Endothelial cell of umbilical vein (primary cell): ENCODE data around the gene MLYCD. TPM values are rescaled to one million over a fixed set of nuclear protein-coding genes. Genes with fewer than 3 reads are reported as not detected.

Source experiments
- BruUV-seq: library from RNA; stranded (reverse); fragments of 400-500 nt; replicated peaks from 2 replicates; lab custom pipeline; 2021; lab: Mats Ljungman, UMichigan
- CTCF ChIA-PET: fragments of 300-600, 350-600 bp; sonication (Branson Sonifier 250); formaldehyde crosslinking; loops from one replicate; lab custom pipeline; 2021; ENCODE audit warnings: antibody characterized with exemption, inconsistent platforms; lab: Charles Lee
- POLR2A ChIA-PET: fragments of 300-600, 350-600 bp; sonication (Branson Sonifier 250); formaldehyde crosslinking; loops from one replicate; lab custom pipeline; 2021; ENCODE audit warnings: antibody characterized with exemption, inconsistent platforms; lab: Charles Lee
- DNase-seq: peaks from one replicate; pipeline ENCODE4 v3.0.0-alpha.2; 2011; ENCODE audit warnings: low read depth, low spot score
- FAIRE-seq: peaks from 2 replicates; lab custom pipeline; 2011; peaks lifted over from hg19 to GRCh38; lab: Jason Lieb, UNC
- H2AFZ ChIP-seq: 2 replicates; pipeline ENCODE4 v1.6.0; 2012; ENCODE audit warnings: low read depth, low read length, control low read depth, inconsistent platforms
- H3K27ac ChIP-seq: 2 replicates; pipeline ENCODE4 v1.5.1; 2011; ENCODE audit warnings: low read depth, mild to moderate bottlenecking, control low read depth, low read length, moderate library complexity; ENCODE audit not compliant: insufficient read depth
- H3K27me3 ChIP-seq, 2 experiments: 2 replicates each; pipeline versions ENCODE4 v1.6.0 to v1.6.1; 2011; ENCODE audit warnings: low read length in 2 of 2, mixed read lengths in 1 of 2; ENCODE audit not compliant: control insufficient read depth in 2 of 2, insufficient read depth in 2 of 2
- H3K36me3 ChIP-seq, 2 experiments: 2 replicates in 1 of 2; 3 replicates in 1 of 2; pipeline ENCODE4 v1.5.1; 2011; ENCODE audit warnings: low read length in 2 of 2, mild to moderate bottlenecking in 1 of 2, moderate library complexity in 1 of 2; ENCODE audit not compliant: control insufficient read depth in 2 of 2, insufficient read depth in 2 of 2; ENCODE audit errors: extremely low read depth in 1 of 2
- H3K4me1 ChIP-seq: 3 replicates; pipeline ENCODE4 v1.5.1; 2011; ENCODE audit warnings: mild to moderate bottlenecking, low read length; ENCODE audit not compliant: control insufficient read depth, insufficient read depth; ENCODE audit errors: extremely low read depth
- H3K4me2 ChIP-seq: 2 replicates; pipeline ENCODE4 v1.6.1; 2011; ENCODE audit warnings: low read length, control low read depth, mixed read lengths; ENCODE audit not compliant: insufficient read depth
- H3K4me3 ChIP-seq, 3 experiments: fragments of 200-600 bp in 1 of 3; sonication (generic), shearing (Covaris generic) in 1 of 3; replicated peaks in 1 of 3; 2 replicates each; pipeline ENCODE4 v1.5.1; 2011 to 2016; ENCODE audit warnings: control low read depth in 3 of 3, low read length in 3 of 3, mild to moderate bottlenecking in 2 of 3, inconsistent platforms in 1 of 3, low read depth in 1 of 3, moderate library complexity in 1 of 3; ENCODE audit not compliant: insufficient read depth in 1 of 3
- H3K79me2 ChIP-seq: 2 replicates; pipeline ENCODE4 v1.6.0; 2012; ENCODE audit warnings: low read length, inconsistent platforms; ENCODE audit not compliant: control insufficient read depth, insufficient read depth
- H3K9ac ChIP-seq: replicated peaks from 2 replicates; pipeline ENCODE3; 2011; ENCODE audit warnings: low read length, control low read depth; ENCODE audit not compliant: insufficient read depth; ENCODE audit errors: extremely low read depth
- H3K9me1 ChIP-seq: replicated peaks from 3 replicates; pipeline ENCODE4 v1.6.0; 2011; ENCODE audit warnings: mild to moderate bottlenecking, low read length; ENCODE audit not compliant: control insufficient read depth, insufficient read depth; ENCODE audit errors: extremely low read depth
- H3K9me3 ChIP-seq: replicated peaks from 2 replicates; pipeline ENCODE4 v1.5.1; 2012; ENCODE audit warnings: low read length, inconsistent platforms; ENCODE audit not compliant: control insufficient read depth, insufficient read depth
- H4K20me1 ChIP-seq: replicated peaks from 2 replicates; pipeline ENCODE3; 2011; ENCODE audit warnings: mild to moderate bottlenecking, low read length; ENCODE audit not compliant: control insufficient read depth, insufficient read depth; ENCODE audit errors: extremely low read depth
- EZH2 ChIP-seq: IDR thresholded peaks from 2 replicates; pipeline ENCODE4 v1.6.1; 2012; ENCODE audit warnings: borderline replicate concordance, low read depth, mild to moderate bottlenecking, moderate library complexity, low read length, inconsistent platforms; ENCODE audit not compliant: severe bottlenecking
- FOS ChIP-seq: IDR thresholded peaks from 2 replicates; pipeline ENCODE4 v1.6.1; 2011; ENCODE audit warnings: mild to moderate bottlenecking, low read length, moderate library complexity, borderline replicate concordance; ENCODE audit not compliant: insufficient read depth
- GATA2 ChIP-seq: IDR thresholded peaks from 2 replicates; pipeline ENCODE4 v1.7.0; 2011; ENCODE audit warnings: low read depth, mild to moderate bottlenecking, moderate library complexity, mixed read lengths, low read length; ENCODE audit not compliant: insufficient read length, insufficient read depth
- MYC ChIP-seq: IDR thresholded peaks from one replicate; pipeline ENCODE4 v1.6.1; 2011; ENCODE audit warnings: mild to moderate bottlenecking, low read depth, low read length
- POLR2A ChIP-seq: IDR thresholded peaks from 2 replicates; pipeline ENCODE4 v1.6.1; 2012; ENCODE audit warnings: low read depth, mild to moderate bottlenecking, control low read depth, low read length
- dilution Hi-C: fragments of 300-500 bp; cut with MboI; formaldehyde crosslinking; loops from one replicate; pipeline ENCODE4 v1.15.0; 2019; ENCODE audit warnings: low sequenced_read_pairs; ENCODE audit not compliant: extremely low pct_ligation_motif_present
- intact Hi-C: fragments of 100-400 bp; cut with micrococcal nuclease; formaldehyde crosslinking; loops from one replicate; pipeline ENCODE4 v1.10.0; 2022
- polyA plus RNA-seq, 4 experiments: library from polyadenylated mRNA; depleted of rRNA in 3 of 4; stranded (reverse) in 3 of 4; unstranded in 1 of 4; fragments of >200 nt; gene quantifications; 2 replicates each; pipeline versions ENCODE4 v1.2.1 to v1.2.3, GENCODE V29; 2011 to 2012; ENCODE audit warnings: missing spikeins in 1 of 4
- total RNA-seq: library from RNA; stranded (reverse); gene quantifications from 2 replicates; pipeline ENCODE4 v1.2.3, GENCODE V29; 2021
- TF ChIP-seq, protein P1 (sequence below): IDR thresholded peaks from 2 replicates; pipeline ENCODE4 v1.6.1; 2011; ENCODE audit not compliant: insufficient read depth, insufficient read length
- TF ChIP-seq, protein P2 (sequence below), 2 donors: IDR thresholded peaks; 1 replicate in 1 of 2; 2 replicates in 1 of 2; pipeline ENCODE4 v1.5.1; 2011; ENCODE audit warnings: low read length in 2 of 2, mild to moderate bottlenecking in 2 of 2, moderate library complexity in 2 of 2, control low read depth in 1 of 2, inconsistent platforms in 1 of 2, low read depth in 1 of 2; ENCODE audit not compliant: insufficient read depth in 1 of 2; ENCODE audit errors: extremely low read depth in 1 of 2

Gene MLYCD
- total and polyA plus RNA-seq, 2 donors (not counting 3 experiments of a cell fraction or from before 2014, with no cell fraction given): 2.0 to 3.4 TPM

DNA sequence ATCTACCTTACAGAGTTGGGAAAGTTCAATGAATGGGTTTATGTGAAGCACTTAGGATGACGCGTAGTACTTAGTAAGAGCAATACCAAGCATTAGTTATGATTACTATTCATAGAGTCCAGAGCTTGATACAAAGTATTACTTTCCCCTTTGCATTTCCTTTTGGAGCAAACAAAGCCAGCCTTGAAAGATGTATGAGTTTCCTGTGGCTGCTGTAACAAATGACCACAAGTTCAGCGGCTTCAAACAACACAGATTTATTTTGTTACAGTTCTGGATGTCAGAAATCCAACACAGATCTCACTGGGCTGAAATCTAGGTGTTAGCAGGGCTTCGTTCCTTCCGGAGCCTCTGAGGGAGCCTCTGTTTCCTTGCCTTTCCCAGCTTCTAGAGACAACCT, 8.6 kb upstream of the MLYCD start:
- POLR2A ChIA-PET: no interaction called here
- intact Hi-C loops: no loop called here
- Histone ChIP-seq H3K9ac (no peak overlapping the region), H3K4me3 (no peak overlapping the region), H3K36me3 (no peaks in the 10 kb centered on the region), H3K27me3 (peaks cover 2 to 3% of the 10 kb centered on the region in 2 experiments), H3K27ac (no peak overlapping the region), H4K20me1 (no peaks in the 10 kb centered on the region), H3K9me3 (no peaks in the 10 kb centered on the region), H3K4me2 (no peak overlapping the region), H3K9me1 (no peaks in the 10 kb centered on the region), H3K79me2 (no peaks in the 10 kb centered on the region), H2AFZ (no peak overlapping the region), H3K4me1 (no peaks in the 10 kb centered on the region)
- TF ChIP-seq, protein P1, sequence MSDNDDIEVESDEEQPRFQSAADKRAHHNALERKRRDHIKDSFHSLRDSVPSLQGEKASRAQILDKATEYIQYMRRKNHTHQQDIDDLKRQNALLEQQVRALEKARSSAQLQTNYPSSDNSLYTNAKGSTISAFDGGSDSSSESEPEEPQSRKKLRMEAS: no peak
- no peak for TF ChIP-seq EZH2
- TF ChIP-seq, protein P2, sequence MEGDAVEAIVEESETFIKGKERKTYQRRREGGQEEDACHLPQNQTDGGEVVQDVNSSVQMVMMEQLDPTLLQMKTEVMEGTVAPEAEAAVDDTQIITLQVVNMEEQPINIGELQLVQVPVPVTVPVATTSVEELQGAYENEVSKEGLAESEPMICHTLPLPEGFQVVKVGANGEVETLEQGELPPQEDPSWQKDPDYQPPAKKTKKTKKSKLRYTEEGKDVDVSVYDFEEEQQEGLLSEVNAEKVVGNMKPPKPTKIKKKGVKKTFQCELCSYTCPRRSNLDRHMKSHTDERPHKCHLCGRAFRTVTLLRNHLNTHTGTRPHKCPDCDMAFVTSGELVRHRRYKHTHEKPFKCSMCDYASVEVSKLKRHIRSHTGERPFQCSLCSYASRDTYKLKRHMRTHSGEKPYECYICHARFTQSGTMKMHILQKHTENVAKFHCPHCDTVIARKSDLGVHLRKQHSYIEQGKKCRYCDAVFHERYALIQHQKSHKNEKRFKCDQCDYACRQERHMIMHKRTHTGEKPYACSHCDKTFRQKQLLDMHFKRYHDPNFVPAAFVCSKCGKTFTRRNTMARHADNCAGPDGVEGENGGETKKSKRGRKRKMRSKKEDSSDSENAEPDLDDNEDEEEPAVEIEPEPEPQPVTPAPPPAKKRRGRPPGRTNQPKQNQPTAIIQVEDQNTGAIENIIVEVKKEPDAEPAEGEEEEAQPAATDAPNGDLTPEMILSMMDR (IDR thresholded peaks at IDR 0.05; ENCODE audit: extremely low read depth in 1 of 2, insufficient read depth in 1 of 2, low read depth in 1 of 2, low read length in 2 of 2): no peak
- FAIRE-seq (no peak), DNase-seq (no peak)
- dilution Hi-C loops: no loop called here
- CTCF ChIA-PET: interaction anchor here (1.0 kb wide), 1 partner anchor 9 kb away, joined by 4 read pairs; the partner anchor contains the start of gene MLYCD
- no TSS peak for BruUV-seq

DNA sequence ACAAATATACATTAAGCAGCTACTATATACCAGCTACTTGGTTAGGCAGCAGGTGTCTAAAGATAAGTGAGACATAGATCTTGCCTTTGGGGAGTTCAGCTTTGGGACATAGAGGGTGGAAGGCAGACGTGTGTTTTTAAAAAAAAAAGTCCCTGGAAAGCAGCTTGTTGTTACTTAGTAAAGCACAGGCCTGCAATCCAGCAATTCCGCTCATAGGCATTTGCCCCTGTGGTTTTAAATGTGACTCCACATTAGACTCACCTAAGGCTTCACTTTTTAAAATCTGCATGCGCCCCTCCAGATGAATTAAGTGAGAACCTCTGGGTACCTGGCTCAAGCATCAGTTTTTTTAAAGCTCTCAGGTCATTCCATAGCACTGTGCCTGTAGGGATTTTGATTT, 7.2 kb upstream of the MLYCD start:
- no peak for DNase-seq
- POLR2A ChIA-PET: no interaction called here
- H3K79me2 ChIP-seq: no peaks in the 10 kb centered on the region
- TF ChIP-seq EZH2 (no peak), POLR2A (no peak), GATA2 (no peak), MYC (no peak), FOS (no peak)
- no peak overlapping the region for H2AFZ ChIP-seq
- no peak overlapping the region for H3K4me3 ChIP-seq
- H3K27me3 ChIP-seq: peaks cover 2 to 3% of the 10 kb centered on the region in 2 experiments
- no peaks in the 10 kb centered on the region for H3K36me3 ChIP-seq
- H3K9me1 ChIP-seq: no peaks in the 10 kb centered on the region
- no peaks in the 10 kb centered on the region for H3K9me3 ChIP-seq
- no peak overlapping the region for H3K27ac ChIP-seq
- H4K20me1 ChIP-seq: no peaks in the 10 kb centered on the region
- H3K4me1 ChIP-seq: no peaks in the 10 kb centered on the region
- no peak for FAIRE-seq
- H3K4me2 ChIP-seq: no peak overlapping the region
- no TSS peak for BruUV-seq
- dilution Hi-C loops: no loop called here
- CTCF ChIA-PET: no interaction called here
- no peak overlapping the region for H3K9ac ChIP-seq
- intact Hi-C loops: no loop called here
